Right ventricle myocardium superior (tissue), 1 donor: ENCODE data around the gene CPED1. TPM values are rescaled to one million over a fixed set of nuclear protein-coding genes. Genes with fewer than 3 reads are reported as not detected.
A peak's percentile ranks its signal among the peaks of the same experiment; 100 is the strongest.
"Not testable (repeated sequence)": the region's sequence is repeated elsewhere in the genome, so short reads cannot be mapped to it uniquely, and the experiment has no call there.

Source experiments
- ATAC-seq: fragments of 200-7000 bp; cut with Tn5 transposase; one replicate; pipeline ENCODE4 v1.9.1; 2020; ENCODE audit warnings: mild to moderate bottlenecking; ENCODE audit not compliant: poor library complexity
- DNase-seq: peaks from one replicate; pipeline ENCODE4 v3.0.0-alpha.2; 2020
- intact Hi-C: fragments of 100-400 bp; cut with DNase I; formaldehyde crosslinking; loops from one replicate; pipeline ENCODE4 v1.11.2; 2022
- total RNA-seq: library from RNA; stranded (reverse); fragmentation: NEBNext Ultra II Directional; extraction: Animal tissue kit (Norgen Biotek cat#: 25700); gene quantifications from one replicate; pipeline ENCODE4 v1.2.1, GENCODE V29; 2021
- donor health status: DM: no; HTN: yes; CAD: no; lungs with severe emphysema.

CPED1 gene
- total RNA-seq, 1 donor from 2014 or later, result 26.2 TPM

DNA sequence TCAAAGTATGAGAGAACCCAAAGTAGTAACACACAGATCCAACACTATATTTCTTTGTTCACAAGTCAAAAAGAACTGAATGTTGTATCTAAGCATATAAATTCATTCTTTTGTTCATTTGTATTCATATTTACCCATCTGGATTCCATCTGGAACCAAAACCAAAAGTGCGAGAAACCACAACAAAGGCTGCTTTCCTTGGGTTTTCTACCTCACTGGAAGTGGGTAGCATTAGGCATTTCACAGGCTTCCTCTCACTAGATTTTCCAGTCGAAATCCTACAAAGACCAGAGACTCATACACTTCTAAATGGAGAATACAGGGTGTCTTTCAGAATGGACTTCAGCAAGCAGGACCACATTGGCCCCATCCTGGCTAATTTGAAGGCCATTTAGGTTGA, 230.5 kb downstream of the CPED1 start:
- intact Hi-C loops, result no loop called here
- DNase-seq (no peak), ATAC-seq (no peak)

DNA sequence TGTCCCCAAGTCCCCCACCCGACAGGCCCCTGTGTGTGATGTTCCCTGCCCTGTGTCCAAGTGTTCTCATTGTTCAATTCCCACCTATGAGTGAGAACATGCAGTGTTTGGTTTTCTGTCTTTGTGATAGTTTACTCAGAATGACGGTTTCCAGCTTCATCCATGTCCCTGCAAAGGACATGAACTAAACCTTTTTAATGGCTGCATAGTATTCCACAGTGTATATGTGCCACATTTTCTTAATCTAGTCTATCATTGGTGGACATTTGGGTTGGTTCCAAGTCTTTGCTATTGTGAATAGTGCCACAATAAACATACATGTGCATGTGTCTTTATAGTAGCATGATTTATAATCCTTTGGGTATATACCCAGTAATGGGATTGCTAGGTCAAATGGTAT, 232.6 kb downstream of the CPED1 start:
- DNase-seq, intact Hi-C loops, ATAC-seq: not testable (repeated sequence)

DNA sequence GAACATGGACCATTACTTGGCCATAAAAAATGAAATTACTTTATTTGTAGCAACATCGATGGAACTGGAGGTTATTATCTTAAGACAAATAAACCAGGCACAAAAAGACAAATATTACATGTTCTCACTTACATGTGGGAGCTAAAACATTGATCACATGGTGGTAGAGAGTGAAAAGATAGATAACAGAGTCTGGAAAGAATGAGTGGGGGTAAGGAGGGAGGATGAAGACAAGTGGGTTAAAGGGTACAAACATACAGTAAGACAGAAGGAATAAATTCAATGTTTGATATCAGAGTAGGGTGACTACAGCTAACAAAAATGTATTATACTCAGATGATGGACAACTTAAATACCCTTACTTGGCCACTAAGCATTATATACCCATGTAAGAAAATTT, 240.3 kb downstream of the CPED1 start:
- DNase-seq (no peak), ATAC-seq (no peak)
- intact Hi-C loops, result no loop called here

DNA sequence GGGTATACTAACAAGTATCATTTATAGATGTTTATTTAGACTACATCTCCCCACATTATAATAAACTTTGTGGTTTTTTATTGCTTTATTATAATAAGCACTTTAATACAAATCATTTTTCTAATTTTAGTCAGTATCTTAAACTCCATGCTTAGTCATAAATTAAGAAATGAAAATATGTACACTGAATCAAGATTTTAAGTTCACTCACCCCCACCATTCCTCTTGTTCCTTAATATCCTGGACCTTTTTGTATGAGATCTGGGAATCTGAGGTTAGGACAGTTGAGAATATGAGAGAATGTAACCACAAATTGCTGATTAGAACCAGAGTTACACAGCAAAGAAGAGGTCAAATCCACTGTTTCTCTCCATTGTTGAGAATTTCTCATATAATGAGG, 246.7 kb downstream of the CPED1 start:
- ATAC-seq, result no peak
- intact Hi-C loops, result no loop called here
- DNase-seq, result no peak

DNA sequence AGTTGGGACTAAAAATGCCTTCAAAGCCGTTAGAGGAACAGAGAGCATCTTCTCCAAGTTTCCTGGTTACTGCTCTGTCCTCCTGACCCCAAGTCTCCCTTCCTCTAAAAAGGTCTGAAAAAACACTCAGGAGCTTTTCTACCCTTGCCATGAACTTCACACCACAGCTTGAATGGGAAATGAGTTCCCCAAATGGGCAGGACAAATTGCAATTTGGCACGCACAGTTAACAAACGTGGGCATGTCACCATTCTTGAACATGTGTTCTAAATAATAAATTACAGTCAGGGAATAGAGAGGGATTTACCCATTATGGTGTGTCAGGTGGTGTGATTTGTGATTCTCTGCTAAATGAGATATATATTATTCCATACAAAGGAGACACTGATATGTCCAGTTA, 249.1 kb downstream of the CPED1 start:
- no peak for DNase-seq
- intact Hi-C loops, result no loop called here
- ATAC-seq, result no peak

DNA sequence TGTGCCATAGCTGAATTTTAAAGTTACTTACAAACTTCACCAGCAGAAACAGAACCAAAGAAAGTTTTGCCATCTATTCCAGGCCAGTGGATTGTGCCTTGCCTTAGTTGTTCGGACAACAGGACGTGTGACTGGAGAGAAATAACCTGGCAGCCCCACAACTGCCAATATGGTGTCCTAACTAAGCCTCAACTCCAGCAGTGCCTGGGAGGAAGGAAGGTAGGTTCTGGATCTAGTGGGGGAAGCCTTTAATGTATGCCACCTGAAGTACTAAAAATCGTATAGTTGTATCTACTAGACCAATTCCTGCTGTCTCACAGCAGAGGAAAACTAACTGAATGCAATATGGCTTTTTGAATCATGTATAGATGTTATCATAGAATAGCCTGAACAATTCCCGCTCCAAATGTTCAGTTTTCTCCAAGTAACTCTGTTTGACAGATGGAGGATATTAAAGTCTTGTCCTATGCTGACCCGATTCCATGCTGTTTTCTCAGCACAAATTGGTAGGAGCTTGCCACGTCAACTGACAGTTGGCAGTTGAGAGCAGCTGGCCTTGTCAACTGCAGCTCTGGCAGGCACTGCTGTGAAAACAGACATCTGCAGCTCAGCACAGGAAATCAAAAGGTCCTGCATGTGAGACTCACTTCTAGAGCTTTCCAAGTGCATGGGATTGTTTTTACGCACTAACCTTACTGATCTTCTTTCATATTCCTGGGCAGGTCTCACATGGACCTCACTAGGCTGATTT, 255.8 kb downstream of the CPED1 start:
- intact Hi-C loops, result no loop called here
- ATAC-seq (no peak), DNase-seq (no peak)

DNA sequence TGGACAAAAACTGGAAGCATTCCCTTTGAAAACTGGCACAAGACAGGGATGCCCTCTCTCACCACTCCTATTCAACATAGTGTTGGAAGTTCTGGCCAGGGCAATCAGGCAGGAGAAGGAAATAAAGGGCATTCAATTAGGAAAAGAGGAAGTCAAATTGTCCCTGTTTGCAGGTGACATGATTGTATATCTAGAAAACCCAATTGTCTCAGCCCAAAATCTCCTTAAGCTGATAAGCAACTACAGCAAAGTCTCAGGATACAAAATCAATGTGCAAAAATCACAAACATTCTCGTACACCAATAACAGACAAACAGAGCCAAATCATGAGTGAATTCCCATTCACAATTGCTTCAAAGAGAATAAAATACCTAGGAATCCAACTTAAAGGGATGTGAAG, 262.9 kb downstream of the CPED1 start:
- ATAC-seq, intact Hi-C loops, DNase-seq: not testable (repeated sequence)

DNA sequence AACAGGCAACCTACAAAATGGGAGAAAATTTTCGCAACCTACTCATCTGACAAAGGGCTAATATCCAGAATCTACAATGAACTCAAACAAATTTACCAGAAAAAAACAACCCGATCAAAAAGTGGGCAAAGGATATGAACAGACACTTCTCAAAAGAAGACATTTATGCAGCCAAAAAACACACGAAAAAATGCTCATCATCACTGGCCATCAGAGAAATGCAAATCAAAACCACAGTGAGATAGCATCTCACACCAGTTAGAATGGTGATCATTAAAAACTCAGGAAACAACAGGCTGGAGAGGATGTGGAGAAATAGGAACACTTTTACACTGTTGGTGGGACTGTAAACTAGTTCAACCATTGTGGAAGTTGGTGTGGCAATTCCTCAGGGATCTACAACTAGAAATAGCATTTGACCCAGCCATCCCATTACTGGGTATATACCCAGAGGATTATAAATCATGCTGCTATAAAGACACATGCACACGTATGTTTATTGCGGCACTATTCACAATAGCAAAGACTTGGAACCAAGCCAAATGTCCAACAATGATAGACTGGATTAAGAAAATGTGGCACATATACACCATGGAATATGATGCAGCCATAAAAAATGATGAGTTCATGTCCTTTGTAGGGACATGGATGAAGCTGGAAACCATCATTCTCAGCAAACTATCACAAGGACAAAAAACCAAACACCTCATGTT, 264.2 kb downstream of the CPED1 start:
- not testable (repeated sequence) for ATAC-seq

DNA sequence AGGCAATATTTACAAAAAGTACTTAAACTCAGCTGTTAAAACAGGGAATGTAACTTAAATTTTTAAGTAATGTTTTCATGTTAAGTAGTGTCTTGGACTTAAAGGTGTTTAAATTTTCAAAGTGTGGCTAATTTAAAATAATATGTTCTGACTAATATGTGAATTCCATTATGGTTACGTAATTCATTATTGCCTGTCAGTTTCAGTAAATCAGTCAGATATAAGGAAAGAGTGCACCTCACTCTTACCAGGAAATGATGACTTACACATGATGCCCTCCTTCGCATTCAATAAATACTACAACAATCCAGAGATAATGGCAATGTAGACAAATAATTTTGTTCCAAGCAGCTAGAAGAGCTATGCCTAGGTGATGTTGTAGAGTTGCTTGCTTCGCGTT, 271.3 kb downstream of the CPED1 start:
- no peak for DNase-seq
- intact Hi-C loops, result no loop called here
- no peak for ATAC-seq

More for the DNA sequence above, 264.2 kb downstream of the CPED1 start:
- intact Hi-C loops, DNase-seq: not testable (repeated sequence)

DNA sequence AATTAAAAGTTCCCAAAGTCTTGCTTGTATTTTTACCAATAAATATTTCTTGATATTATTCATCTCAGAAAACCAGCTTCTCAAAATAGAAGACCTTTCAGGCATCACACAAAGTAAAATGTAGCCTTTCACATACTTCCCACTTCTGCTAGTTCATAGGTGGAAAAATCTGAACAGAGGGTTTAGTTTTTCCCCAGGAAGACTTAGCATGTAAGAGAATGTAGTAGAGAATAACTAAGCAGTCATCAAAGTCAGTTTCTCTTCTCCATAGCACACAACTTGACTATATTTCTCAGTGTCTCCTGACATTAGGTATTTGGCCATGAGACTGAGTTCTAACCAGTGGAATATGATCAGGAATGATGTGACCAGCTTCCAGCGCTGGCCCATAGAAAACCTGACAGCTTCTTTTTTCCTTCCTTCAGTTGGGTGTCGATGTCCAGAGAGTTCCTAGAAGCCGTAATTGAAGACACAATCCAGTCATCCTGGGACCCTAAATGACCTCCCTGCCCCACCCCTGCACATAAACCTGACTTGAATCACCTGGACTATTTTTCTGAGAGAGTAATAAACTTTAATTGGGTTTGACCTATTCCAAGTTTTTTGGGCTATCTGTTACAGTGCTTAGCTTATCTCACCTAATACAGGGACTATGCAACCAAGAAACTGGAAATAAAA, 272.8 kb downstream of the CPED1 start:
- ATAC-seq, result no peak
- no peak for DNase-seq
- intact Hi-C loops, result no loop called here

DNA sequence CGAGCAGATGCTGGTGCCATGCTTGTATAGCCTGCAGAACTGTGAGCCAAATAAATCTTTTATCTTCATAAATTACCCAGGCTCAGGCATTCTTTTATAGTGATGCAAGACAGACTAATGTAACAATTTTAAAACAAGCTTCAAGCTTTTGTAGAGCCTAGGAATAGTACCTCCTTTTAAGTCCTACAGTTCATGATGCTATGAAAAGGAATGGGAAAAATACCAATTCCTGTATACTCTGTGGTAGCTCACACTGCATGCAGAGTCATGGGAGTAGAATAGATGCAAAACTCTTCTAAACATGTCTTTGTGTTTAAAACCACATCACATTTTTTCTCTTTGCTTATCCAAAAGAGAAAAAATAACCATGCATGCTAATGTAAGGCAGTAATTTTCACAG, 273.7 kb downstream of the CPED1 start:
- intact Hi-C loops, result no loop called here
- no peak for ATAC-seq
- no peak for DNase-seq

DNA sequence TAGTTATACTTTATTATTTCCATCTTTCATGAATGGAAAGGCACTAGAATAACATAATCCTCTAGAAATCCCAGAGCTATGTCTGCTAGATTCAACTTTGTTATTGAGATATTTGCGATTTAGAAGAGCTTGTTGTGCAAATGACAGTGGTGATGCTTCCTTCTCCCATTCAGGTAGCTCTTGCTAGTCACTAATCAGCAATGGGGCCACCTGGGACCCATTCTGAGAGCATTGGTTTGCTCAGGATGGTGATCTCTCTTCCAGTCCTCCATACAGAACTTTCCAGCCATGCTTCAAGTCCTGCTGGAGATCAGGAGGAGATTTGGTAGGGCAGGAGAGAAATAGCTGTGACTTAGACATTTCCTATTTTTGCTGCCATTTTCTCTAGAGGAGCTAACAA, 274.5 kb downstream of the CPED1 start:
- intact Hi-C loops, result no loop called here

DNA sequence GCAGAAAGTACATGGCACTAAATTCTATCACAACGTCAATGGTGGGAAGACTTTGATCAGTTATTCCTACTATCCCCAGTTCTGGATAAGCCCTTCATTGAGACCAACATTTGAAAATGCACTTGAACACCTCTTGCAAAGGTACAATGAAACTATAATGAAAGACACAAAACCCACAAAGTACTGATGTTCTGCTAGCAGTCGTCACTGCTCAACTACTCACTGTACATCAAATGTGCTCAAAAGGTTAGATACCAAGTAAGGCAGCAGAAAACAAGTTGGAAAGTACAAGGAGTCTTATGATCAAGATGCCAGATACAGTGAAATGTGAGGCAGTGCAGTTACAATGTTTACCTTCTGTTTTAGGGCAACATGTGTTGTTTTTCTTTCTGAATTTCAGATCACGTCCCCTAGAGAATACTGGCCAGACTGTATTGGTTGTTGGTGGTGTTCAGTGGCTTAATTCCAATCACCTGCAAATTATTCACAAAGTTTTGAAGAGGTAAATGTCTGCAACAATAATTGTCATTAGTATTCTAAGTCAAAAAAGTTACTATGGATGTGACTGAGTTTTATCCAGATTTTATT, 277.9 kb downstream of the CPED1 start:
- no peak for DNase-seq
- ATAC-seq, result no peak
- intact Hi-C loops, result no loop called here

More for the DNA sequence above, 274.5 kb downstream of the CPED1 start:
- no peak for ATAC-seq
- no peak for DNase-seq

DNA sequence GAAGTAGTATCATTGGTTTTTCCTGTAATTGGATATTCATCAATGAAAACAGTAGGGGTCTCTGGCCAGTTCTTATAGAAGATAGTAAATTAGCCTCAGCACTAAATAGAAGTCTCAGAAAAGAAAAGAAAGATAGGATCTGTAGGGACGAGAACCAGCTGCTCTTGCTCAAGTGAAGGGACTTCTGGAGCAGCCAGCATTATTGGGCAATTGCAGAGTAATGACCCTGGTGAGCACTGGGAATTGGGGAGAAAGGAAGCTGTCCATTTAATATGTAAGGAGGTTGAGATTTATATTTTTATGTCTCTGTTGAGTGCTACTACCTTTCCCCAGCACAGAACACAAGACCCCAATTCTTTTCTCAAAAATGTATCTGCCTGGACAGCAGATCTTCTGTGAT, 279.1 kb downstream of the CPED1 start:
- ATAC-seq (peak; percentile 63), DNase-seq (no peak)
- intact Hi-C loops, result no loop called here

DNA sequence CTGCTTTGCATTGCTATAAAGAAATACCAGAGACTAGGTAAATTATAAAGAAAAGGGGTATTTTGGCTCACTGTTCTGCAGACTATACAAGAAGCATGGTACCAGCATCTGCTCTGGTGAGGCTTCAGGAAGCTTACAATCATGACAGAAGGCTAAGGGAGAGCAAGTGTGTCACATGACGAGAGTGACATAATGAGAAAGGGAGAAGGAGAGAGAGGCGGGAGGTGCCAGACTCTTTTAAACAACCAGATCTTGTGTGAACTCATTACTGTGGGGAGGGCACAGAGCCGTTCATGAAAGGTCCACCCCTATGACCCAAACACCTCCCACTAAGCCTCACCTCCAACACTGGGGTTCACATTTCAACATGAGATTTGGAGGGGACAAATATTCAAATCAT, 281.3 kb downstream of the CPED1 start:
- DNase-seq (no peak), ATAC-seq (no peak)

DNA sequence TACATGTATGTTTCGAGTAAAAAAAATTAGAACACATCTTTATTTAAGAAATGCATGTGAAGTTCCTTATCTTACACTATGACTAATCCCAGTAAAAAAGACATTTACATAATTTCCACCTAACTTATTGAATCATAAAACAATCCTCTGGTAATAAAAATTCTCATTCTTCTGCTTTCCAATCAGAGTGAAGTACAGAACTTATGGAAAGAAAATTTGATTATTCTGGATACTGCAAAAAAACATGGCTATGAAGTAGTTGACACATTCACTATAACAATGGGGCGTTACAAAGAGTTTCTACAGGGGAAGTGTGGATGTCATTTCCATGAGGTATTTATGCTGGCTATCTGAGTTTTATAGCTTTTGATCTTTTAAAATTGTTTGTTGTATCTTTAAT, 282.6 kb downstream of the CPED1 start:
- intact Hi-C loops, result no loop called here
- DNase-seq (no peak), ATAC-seq (no peak)

More for the DNA sequence above, 281.3 kb downstream of the CPED1 start:
- intact Hi-C loops, result no loop called here

DNA sequence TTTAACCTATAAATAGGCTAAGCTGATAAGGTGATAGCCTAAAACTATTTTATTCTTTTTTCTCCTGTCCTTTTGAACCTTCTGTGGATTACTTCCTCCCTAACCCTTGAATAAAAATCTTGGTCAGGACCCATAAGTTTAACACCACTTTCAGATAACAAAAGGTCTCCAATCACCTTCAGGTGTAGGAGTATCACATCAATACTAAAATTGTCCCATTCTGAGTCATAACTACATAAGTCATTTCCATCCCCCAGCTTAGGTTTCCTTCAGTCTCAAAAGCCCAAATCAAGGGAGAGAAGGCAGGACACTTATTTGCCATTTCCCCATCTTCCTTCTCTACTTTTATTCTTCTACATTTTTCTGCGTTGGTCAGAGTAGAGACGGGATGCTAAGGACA, 283.4 kb downstream of the CPED1 start:
- no peak for ATAC-seq
- DNase-seq, result no peak
- intact Hi-C loops, result no loop called here

DNA sequence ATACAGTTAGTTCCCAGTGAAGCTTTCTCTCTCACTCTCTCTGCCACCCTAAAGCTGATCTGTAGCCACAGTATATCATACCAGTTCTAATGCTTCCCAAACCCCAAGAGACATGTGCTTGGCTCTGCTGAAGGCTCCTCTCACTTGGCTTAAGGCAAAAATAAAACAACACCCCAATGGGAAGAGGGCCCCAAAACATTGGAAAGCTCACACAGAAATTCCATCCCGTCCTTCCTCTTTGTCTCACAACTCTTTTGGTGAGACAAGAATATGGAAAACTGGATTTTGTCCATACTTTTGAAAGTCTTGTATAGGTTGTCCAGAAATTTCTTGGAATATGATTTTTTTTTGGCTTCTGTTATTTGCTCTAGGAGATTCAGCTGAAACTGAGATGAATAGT, 284.2 kb downstream of the CPED1 start:
- DNase-seq (no peak), ATAC-seq (no peak)
- intact Hi-C loops, result no loop called here

DNA sequence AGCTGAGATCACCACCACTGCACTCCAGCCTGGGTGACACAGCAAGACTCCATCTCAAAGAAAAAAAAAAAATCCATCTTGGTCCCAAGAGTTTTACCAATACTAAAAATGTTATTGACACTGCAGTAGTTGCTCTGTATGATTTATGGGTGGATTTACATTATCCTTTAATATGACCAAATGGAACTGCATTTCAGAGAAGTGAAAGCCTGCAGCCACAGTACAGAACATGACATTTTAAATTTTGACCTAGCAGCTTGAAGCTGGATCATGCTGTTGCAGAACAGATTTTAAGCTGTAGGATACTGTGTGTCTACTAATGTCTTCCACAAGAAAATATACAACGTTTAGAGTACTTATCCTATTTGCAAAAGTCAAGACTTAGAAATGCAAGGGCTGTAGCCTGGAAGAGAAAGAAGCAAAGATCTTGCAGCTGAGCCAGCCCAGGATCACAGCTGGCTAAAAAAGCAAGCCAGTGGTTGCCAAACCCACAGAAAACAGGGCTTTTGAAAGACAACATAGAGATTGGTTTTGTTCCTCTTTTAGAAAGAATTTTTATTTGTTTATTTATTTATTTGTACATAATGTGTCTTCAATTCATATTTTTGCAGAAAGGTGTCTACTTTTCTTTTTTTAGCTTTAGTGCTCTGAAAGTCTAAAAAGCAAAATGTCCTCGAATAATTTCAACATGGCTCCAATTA, 285.1 kb downstream of the CPED1 start:
- no peak for ATAC-seq
- intact Hi-C loops, result no loop called here

More for the DNA sequence above, 285.1 kb downstream of the CPED1 start:
- DNase-seq, result no peak
